ENCODE measurements around the gene TMCC3. TPM values are rescaled to one million over a fixed set of nuclear protein-coding genes. Genes with fewer than 3 reads are reported as not detected.
A peak's percentile ranks its signal among the peaks of the same experiment; 100 is the strongest.
"Not testable (repeated sequence)": the region's sequence is repeated elsewhere in the genome, so short reads cannot be mapped to it uniquely, and the experiment has no call there.

Gene TMCC3
- total RNA-seq, 1 donor from 2014 or later = 48.1 TPM

- no peaks in the 10 kb centered on the region for H3K9me3 Mint-ChIP-seq (ENCODE audit: unreplicated experiment)
- no peak overlapping the region for H3K27ac Mint-ChIP-seq (ENCODE audit: unreplicated experiment)
- H3K36me3 Mint-ChIP-seq (ENCODE audit: low read depth, unreplicated experiment) = no peaks in the 10 kb centered on the region
- peaks cover 19% of the 10 kb centered on the region for H3K4me1 Mint-ChIP-seq (ENCODE audit: unreplicated experiment)
- TF ChIP-seq CTCF (IDR thresholded peaks at IDR 0.05; ENCODE audit: unreplicated experiment) = no peak
- DNase-seq (ENCODE audit: low spot score) = no peak
- H3K27me3 Mint-ChIP-seq (ENCODE audit: unreplicated experiment) = no peaks in the 10 kb centered on the region
- H3K4me3 Mint-ChIP-seq (ENCODE audit: unreplicated experiment) = no peak overlapping the region
Observed at GRCh38 chr12:94596596-94596995, 53.8 kb downstream of the TMCC3 start.

- no peaks in the 10 kb centered on the region for H3K9me3 Mint-ChIP-seq (ENCODE audit: unreplicated experiment)
- H3K4me1 Mint-ChIP-seq (ENCODE audit: unreplicated experiment) = peaks cover 15% of the 10 kb centered on the region
- H3K4me3 Mint-ChIP-seq (ENCODE audit: unreplicated experiment) = no peak overlapping the region
- TF ChIP-seq CTCF (IDR thresholded peaks at IDR 0.05; ENCODE audit: unreplicated experiment) = no peak
- H3K27me3 Mint-ChIP-seq (ENCODE audit: unreplicated experiment) = no peaks in the 10 kb centered on the region
- H3K36me3 Mint-ChIP-seq (ENCODE audit: low read depth, unreplicated experiment) = peaks cover 8% of the 10 kb centered on the region
- H3K27ac Mint-ChIP-seq (ENCODE audit: unreplicated experiment) = no peak overlapping the region
- DNase-seq (ENCODE audit: low spot score) = no peak
Observed at GRCh38 chr12:94595152-94595551, 55.2 kb downstream of the TMCC3 start.

GRCh38 chr12:94594443-94594825 lies 55.9 kb downstream of the TMCC3 start:
- Mint-ChIP-seq H3K9me3 (ENCODE audit: unreplicated experiment) (no peaks in the 10 kb centered on the region), H3K36me3 (ENCODE audit: low read depth, unreplicated experiment) (peaks cover 9% of the 10 kb centered on the region), H3K27ac (ENCODE audit: unreplicated experiment) (no peak overlapping the region), H3K4me1 (ENCODE audit: unreplicated experiment) (peaks cover 15% of the 10 kb centered on the region), H3K4me3 (ENCODE audit: unreplicated experiment) (no peak overlapping the region), H3K27me3 (ENCODE audit: unreplicated experiment) (no peaks in the 10 kb centered on the region)
- TF ChIP-seq CTCF (IDR thresholded peaks at IDR 0.05; ENCODE audit: unreplicated experiment) = no peak
- DNase-seq (ENCODE audit: low spot score) = no peak

GRCh38 chr12:94593822-94594442 lies 56.4 kb downstream of the TMCC3 start:
- DNase-seq (ENCODE audit: low spot score) = no peak

GRCh38 chr12:94592723-94593122 lies 57.6 kb downstream of the TMCC3 start:
- not testable (repeated sequence) for H3K27ac Mint-ChIP-seq (ENCODE audit: unreplicated experiment); H3K9me3 Mint-ChIP-seq (ENCODE audit: unreplicated experiment); DNase-seq (ENCODE audit: low spot score); H3K4me3 Mint-ChIP-seq (ENCODE audit: unreplicated experiment); H3K27me3 Mint-ChIP-seq (ENCODE audit: unreplicated experiment)
- Mint-ChIP-seq H3K36me3 (ENCODE audit: low read depth, unreplicated experiment) (peaks cover 12% of the 10 kb centered on the region), H3K4me1 (ENCODE audit: unreplicated experiment) (peaks cover 19% of the 10 kb centered on the region)

More at GRCh38 chr12:94593822-94594442, 56.4 kb downstream of the TMCC3 start:
- peaks cover 15% of the 10 kb centered on the region for H3K4me1 Mint-ChIP-seq (ENCODE audit: unreplicated experiment)
- H3K4me3 Mint-ChIP-seq (ENCODE audit: unreplicated experiment) = no peak overlapping the region
- peak overlapping the region; percentile 36 for H3K27ac Mint-ChIP-seq (ENCODE audit: unreplicated experiment)
- H3K9me3 Mint-ChIP-seq (ENCODE audit: unreplicated experiment) = no peaks in the 10 kb centered on the region
- peaks cover 9% of the 10 kb centered on the region for H3K36me3 Mint-ChIP-seq (ENCODE audit: low read depth, unreplicated experiment)
- no peaks in the 10 kb centered on the region for H3K27me3 Mint-ChIP-seq (ENCODE audit: unreplicated experiment)
- TF ChIP-seq CTCF (IDR thresholded peaks at IDR 0.05; ENCODE audit: unreplicated experiment) = no peak

Measured in endothelial cell (in vitro differentiated cells).